ENCODE measurements around the gene CHEK1. TPM values are rescaled to one million over a fixed set of nuclear protein-coding genes. Genes with fewer than 3 reads are reported as not detected.

Gene CHEK1
- total RNA-seq, 8 experiments from 2014 or later, result 6.5 to 43.4 (median 11.7) TPM

DNA sequence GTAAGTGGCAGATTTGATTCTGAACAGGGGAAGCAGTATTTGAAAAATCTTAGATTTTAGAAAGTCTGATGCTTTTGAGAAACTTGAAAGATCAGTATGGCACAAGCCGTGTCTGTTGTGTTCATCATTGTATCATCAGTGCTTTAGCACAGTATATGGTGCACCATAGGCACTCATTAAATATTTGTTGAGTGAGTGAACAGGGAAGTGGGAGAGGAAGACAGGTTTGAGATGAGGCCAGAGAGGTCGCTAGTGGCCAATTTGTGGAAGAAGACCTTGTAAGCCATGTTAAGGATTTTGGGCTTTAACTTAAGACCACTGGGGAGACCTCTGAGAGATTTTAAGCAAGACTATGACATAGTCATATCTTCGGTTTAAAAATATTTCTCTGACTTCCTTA is 12.9 kb downstream of the CHEK1 start:
- H3K4me3 ChIP-seq, result no peak overlapping the region
- H3K27ac ChIP-seq, result no peak overlapping the region
- 75 to 100% (median 94%) methylated on average over 1 to 3 of the region's 3 CpGs; no CpG with 5 or more reads in 3 of the 10 experiments for WGBS, 10 experiments
- ATAC-seq (replicated peaks in 6 of 8), result no peak
- in situ Hi-C loops (cut with MboI; ENCODE audit: low pct_unique_long_range_greater_than_20kb in 2 of 9, low sequenced_read_pairs in 9 of 9, unreplicated experiment in 9 of 9), result loop anchor here in 2 of 9 experiments (25.0 kb wide), 1 partner anchor 224 kb away; no protein-coding TSS in a partner anchor
- H3K4me1 ChIP-seq (replicated peaks in 1 of 2), result no peaks in the 10 kb centered on the region

DNA sequence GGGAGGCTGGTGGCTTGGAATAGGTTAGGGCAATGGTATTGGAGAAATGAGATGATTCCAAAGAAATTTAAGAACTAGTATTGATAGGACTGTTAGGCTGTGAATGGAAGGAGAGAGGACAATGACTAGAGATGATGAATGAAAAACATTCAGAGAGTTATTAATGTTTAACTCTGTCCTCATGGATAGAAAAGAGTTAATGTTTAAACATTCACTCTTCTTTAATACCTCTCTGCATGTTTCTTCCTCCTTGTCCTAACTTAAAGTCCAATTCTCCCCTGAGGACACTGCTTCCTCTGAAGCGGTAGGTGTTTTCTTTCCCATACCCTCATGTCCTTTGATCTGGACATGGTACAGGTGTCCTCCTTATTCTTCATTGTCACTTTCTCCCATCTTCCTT is 13.4 kb downstream of the CHEK1 start:
- no peak overlapping the region for H3K4me3 ChIP-seq
- 56 to 100% (median 93%) methylated on average over 1 of the region's 1 CpG; no CpG with 5 or more reads in 2 of the 10 experiments for whole genome bisulfite sequencing, 10 experiments
- no peaks in the 10 kb centered on the region for H3K4me1 ChIP-seq (replicated peaks in 1 of 2)
- in situ Hi-C loops (cut with MboI; ENCODE audit: low pct_unique_long_range_greater_than_20kb in 2 of 9, low sequenced_read_pairs in 9 of 9, unreplicated experiment in 9 of 9), result loop anchor here in 2 of 9 experiments (25.0 kb wide), 1 partner anchor 224 kb away; no protein-coding TSS in a partner anchor
- H3K27ac ChIP-seq, result no peak overlapping the region
- no peak for ATAC-seq (replicated peaks in 6 of 8)

DNA sequence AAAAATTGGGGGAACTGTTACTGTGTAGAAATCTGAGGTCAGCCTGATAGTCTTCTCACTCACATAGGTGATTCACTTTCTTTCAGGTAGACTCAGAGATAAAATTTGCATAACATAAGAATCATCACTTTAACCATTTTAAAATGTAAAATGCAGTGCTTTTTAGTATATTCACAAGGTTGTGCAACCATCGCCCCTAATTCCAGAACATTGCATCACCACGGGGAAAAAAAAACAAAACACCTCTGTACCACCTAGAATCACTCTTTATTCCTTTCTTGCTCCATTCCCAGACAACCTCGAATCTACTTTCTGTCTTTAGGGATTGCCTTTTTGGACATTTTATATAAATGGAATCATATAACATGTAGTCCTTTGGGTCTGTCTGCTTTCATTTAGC is 20.9 kb downstream of the CHEK1 start:
- H3K4me1 ChIP-seq (replicated peaks in 1 of 2), result no peaks in the 10 kb centered on the region
- in situ Hi-C loops (cut with MboI; ENCODE audit: low pct_unique_long_range_greater_than_20kb in 2 of 9, low sequenced_read_pairs in 9 of 9, unreplicated experiment in 9 of 9), result loop anchor here in 2 of 9 experiments (25.0 kb wide), 1 partner anchor 216 kb away; no protein-coding TSS in a partner anchor
- H3K4me3 ChIP-seq, result no peak overlapping the region
- no peak for ATAC-seq (replicated peaks in 6 of 8)
- 80 to 100% (median 100%) methylated on average over 1 to 3 of the region's 3 CpGs for WGBS, 10 experiments
- no peak overlapping the region for H3K27ac ChIP-seq

DNA sequence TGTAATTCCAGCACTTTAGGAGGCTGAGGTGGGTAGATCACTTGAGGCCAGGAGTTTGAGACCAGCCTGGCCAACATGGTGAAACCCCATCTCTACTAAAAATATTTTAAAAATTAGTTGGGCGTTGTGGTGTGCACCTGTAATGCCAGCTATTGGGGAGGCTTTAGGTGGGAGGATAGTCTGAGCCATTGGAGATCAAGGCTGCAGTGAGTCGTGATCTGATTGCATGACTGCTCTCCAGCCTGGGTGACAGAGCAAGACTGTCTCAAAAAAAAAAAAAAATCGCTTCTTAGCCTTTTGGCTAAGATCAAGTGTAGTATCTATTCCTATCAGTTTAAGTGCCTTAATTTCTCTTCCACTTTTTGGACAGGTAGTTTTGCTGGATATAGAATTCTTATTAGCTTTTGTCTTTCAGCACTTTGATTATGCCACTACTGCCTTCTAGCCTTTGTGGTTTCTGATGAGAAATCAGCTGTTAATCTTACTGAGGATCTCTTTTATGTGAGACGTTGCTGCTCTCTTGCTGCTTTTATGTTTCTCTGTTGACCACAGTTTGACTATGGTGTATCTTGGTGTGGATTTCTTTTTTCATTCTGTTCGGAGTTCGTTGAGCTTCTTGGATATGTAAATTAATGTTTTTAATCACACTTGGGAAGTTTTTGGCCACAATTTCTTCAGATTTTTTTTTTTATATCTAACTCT is 24.7 kb downstream of the CHEK1 start:
- no peak for ATAC-seq (replicated peaks in 6 of 8)
- Histone ChIP-seq H3K4me3 (no peak overlapping the region), H3K27ac (no peak overlapping the region), H3K4me1 (replicated peaks in 1 of 2) (no peaks in the 10 kb centered on the region)
- in situ Hi-C loops (cut with MboI; ENCODE audit: low pct_unique_long_range_greater_than_20kb in 2 of 9, low sequenced_read_pairs in 9 of 9, unreplicated experiment in 9 of 9), result loop anchor here in 2 of 9 experiments (25.0 kb wide), 1 partner anchor 213 kb away; no protein-coding TSS in a partner anchor
- WGBS, 10 experiments, result 50 to 97% (median 89%) methylated on average over 3 to 6 of the region's 6 CpGs

DNA sequence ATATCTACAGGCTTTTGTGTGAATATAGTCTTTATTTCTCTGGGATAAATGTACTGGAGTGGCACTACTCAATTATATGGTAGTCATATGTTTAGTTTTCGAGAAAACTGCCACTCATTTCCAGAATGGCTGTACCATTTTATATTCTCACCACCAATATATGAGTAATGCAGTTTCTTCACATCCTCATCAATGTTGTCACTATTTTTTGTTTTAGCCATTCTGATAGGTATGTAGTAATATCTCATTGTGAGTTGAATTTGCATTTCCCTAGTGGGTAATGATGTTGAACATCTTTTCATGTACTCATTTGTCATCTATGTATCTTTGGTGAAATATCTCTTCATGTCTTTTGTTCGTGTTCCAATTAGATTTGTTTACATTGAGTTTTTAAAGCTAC is 37.7 kb downstream of the CHEK1 start:
- in situ Hi-C loops (cut with MboI; ENCODE audit: low pct_unique_long_range_greater_than_20kb in 2 of 9, low sequenced_read_pairs in 9 of 9, unreplicated experiment in 9 of 9), result no loop called here
- 58 to 100% (median 95%) methylated on average over 1 to 2 of the region's 2 CpGs for WGBS, 10 experiments
- no peak for ATAC-seq (replicated peaks in 6 of 8)
- Histone ChIP-seq H3K27ac (no peak overlapping the region), H3K4me3 (no peak overlapping the region), H3K4me1 (replicated peaks in 1 of 2) (no peaks in the 10 kb centered on the region)

DNA sequence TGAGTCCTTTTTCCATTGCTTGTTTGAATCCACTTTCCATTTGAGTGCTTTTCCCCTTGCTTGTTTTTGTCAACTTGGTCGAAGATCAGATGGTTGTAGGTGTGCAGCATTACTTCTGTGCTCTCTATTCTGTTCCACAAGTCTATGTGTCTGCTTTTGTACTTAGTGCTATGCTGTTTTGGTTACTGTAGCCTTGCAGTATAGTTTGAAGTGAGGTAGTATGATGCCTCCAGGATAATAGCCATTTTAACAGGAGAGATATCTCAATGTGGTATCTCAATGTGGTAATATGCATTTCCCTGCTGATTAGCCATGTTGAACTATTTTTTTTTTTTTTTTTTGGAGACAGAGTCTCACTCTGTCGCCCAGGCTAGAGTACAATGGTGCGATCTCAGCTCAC is 38.9 kb downstream of the CHEK1 start:
- ATAC-seq (replicated peaks in 6 of 8), result no peak
- Histone ChIP-seq H3K4me1 (replicated peaks in 1 of 2) (no peaks in the 10 kb centered on the region), H3K27ac (no peak overlapping the region), H3K4me3 (no peak overlapping the region)
- 89 to 100% (median 100%) methylated on average over 1 to 3 of the region's 3 CpGs; no CpG with 5 or more reads in 1 of the 10 experiments for WGBS, 10 experiments
- in situ Hi-C loops (cut with MboI; ENCODE audit: low pct_unique_long_range_greater_than_20kb in 2 of 9, low sequenced_read_pairs in 9 of 9, unreplicated experiment in 9 of 9), result no loop called here

DNA sequence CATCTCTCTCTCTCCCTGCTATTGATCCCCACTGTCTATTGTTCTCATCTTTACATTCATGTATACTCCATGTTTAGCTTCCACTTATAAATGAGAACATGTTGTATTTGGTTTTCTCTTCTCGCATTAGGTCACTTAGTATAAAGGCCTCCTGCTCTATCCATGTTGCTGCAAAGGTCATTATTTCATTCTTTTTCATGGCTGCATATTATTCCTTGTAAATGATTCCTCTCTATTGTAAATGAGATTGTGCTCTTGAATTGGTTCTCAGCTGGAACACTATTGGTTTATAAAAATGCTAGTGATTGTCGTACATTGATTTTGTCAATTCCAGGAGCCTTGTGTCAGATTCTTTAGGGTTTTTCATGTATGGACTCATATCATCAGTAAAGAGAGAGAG is 42.2 kb downstream of the CHEK1 start:
- no peak overlapping the region for H3K27ac ChIP-seq
- 88 to 100% (median 100%) methylated on average over 1 to 2 of the region's 2 CpGs; no CpG with 5 or more reads in 2 of the 10 experiments for WGBS, 10 experiments
- H3K4me1 ChIP-seq (replicated peaks in 1 of 2), result no peaks in the 10 kb centered on the region
- no peak overlapping the region for H3K4me3 ChIP-seq
- ATAC-seq (replicated peaks in 6 of 8), result no peak
- in situ Hi-C loops (cut with MboI; ENCODE audit: low pct_unique_long_range_greater_than_20kb in 2 of 9, low sequenced_read_pairs in 9 of 9, unreplicated experiment in 9 of 9), result no loop called here

DNA sequence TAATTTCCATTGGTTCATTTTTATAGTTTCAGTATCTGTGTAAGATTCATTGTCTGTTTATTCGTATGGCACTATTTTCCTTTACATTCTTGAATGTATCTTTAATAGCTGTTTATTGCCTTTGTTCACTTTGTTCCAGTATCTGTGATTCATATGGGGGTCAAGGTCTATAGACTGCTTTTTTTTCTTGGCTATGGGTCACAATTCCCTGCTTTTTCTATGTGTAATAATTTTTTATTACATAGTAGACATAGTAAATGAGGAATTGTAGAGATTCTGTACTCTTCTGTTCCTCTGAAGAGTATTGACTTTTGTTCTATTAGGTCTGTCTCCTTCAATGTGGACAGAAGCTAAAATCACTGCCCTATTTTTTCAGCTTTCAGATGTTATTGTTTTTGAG is 45.2 kb downstream of the CHEK1 start:
- no peak overlapping the region for H3K4me3 ChIP-seq
- in situ Hi-C loops (cut with MboI; ENCODE audit: low pct_unique_long_range_greater_than_20kb in 2 of 9, low sequenced_read_pairs in 9 of 9, unreplicated experiment in 9 of 9), result no loop called here
- H3K4me1 ChIP-seq (replicated peaks in 1 of 2), result no peaks in the 10 kb centered on the region
- no peak overlapping the region for H3K27ac ChIP-seq
- no peak for ATAC-seq (replicated peaks in 6 of 8)
- whole genome bisulfite sequencing, 10 experiments, result 57 to 100% (median 95%) methylated on average over 1 of the region's 1 CpG; no CpG with 5 or more reads in 1 of the 10 experiments

DNA sequence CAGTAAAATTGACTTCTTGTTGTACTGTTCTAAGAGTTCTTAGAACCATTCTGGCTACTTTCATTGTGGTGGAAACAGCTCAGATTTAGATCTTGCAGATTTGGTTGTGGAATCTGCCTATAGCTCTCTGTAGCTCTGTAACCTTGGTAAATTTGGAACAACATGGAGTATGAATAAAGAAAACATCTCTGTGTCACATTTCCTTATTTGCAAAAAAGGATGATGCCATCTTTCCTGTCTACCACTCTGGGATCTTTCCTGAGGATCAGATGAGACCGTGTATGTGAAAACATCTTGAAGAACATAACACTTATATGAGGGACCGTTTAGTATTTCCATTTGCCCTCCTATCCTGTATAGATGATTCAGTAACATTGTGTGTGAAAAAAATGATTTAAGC is 46.6 kb downstream of the CHEK1 start:
- no peak for ATAC-seq (replicated peaks in 6 of 8)
- Histone ChIP-seq H3K4me3 (no peak overlapping the region), H3K4me1 (replicated peaks in 1 of 2) (no peaks in the 10 kb centered on the region), H3K27ac (no peak overlapping the region)
- in situ Hi-C loops (cut with MboI; ENCODE audit: low pct_unique_long_range_greater_than_20kb in 2 of 9, low sequenced_read_pairs in 9 of 9, unreplicated experiment in 9 of 9), result no loop called here
- WGBS, 10 experiments, result 94 to 100% (median 100%) methylated on average over 1 to 2 of the region's 2 CpGs; no CpG with 5 or more reads in 3 of the 10 experiments

DNA sequence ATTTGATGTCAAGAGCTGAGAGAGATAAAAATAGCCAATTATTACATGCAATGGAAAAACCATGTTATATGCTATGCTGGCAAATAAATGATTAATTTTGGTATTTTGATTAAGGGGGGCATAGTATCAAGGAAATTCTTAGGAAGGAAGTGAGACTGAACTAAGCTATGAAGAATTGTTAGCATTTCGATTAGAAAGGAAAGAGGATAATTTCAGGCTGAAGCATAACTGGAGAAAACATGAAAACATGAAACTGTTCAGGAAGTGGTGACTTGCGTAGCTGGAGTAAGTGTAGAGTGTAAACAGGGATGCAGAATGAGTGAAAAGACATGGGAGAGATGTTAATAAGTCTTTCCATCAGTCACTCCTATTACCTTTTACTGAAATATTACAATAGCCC is 49.2 kb downstream of the CHEK1 start:
- in situ Hi-C loops (cut with MboI; ENCODE audit: low pct_unique_long_range_greater_than_20kb in 2 of 9, low sequenced_read_pairs in 9 of 9, unreplicated experiment in 9 of 9), result no loop called here
- H3K27ac ChIP-seq, result no peak overlapping the region
- no peaks in the 10 kb centered on the region for H3K4me1 ChIP-seq (replicated peaks in 1 of 2)
- 83 to 100% (median 95%) methylated on average over 1 to 2 of the region's 2 CpGs for WGBS, 10 experiments
- no peak overlapping the region for H3K4me3 ChIP-seq
- no peak for ATAC-seq (replicated peaks in 6 of 8)

DNA sequence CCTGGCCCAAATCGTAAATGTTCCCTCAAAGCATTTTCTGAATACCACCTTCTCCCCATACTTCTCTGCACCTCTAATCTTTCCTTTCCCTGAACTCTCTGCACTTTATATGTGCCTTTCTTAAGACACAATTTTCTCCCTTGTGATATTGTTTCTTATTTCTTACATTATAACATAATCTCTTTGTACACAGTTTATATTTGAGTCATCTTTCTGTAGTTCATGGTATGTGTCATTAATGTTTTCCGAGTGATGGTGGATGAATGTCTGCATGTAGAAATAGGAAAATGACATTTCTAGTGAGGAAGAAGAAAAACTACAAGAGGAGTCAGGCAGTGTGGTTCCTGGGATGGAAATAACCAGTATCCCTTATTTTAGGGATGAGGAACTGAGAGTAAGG is 50.2 kb downstream of the CHEK1 start:
- H3K4me1 ChIP-seq (replicated peaks in 1 of 2), result no peaks in the 10 kb centered on the region
- ATAC-seq (replicated peaks in 6 of 8), result no peak
- WGBS, 10 experiments, result 83 to 100% (median 100%) methylated on average over 1 to 2 of the region's 2 CpGs; no CpG with 5 or more reads in 1 of the 10 experiments
- no peak overlapping the region for H3K4me3 ChIP-seq
- in situ Hi-C loops (cut with MboI; ENCODE audit: low pct_unique_long_range_greater_than_20kb in 2 of 9, low sequenced_read_pairs in 9 of 9, unreplicated experiment in 9 of 9), result loop anchor here in 1 of 9 experiments (25.0 kb wide), 1 partner anchor 112 kb away; the partner anchor contains the start of genes PATE2 and PATE3
- no peak overlapping the region for H3K27ac ChIP-seq

DNA sequence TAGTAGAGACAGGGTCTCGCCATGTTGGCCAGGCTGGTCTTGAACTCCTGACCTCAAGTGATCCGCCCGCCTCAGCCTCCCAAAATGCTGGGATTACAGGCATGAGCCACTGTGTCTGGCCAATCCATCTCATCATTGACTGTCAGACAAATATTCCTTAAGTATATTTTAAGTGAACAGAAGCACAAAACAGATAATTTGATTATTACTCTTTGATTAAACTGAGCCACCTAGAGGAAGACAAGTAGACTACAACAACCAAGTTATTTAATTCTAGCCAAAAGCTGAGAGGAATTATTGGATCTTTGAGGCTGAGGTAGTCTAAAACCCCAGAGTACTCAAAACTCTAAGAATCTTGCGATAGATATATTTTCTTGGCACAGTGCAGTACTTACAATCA is 54.4 kb downstream of the CHEK1 start:
- Histone ChIP-seq H3K4me1 (replicated peaks in 1 of 2) (no peaks in the 10 kb centered on the region), H3K4me3 (no peak overlapping the region), H3K27ac (no peak overlapping the region)
- ATAC-seq (replicated peaks in 6 of 8), result no peak
- 90 to 100% (median 100%) methylated on average over 1 to 4 of the region's 4 CpGs; no CpG with 5 or more reads in 2 of the 10 experiments for WGBS, 10 experiments
- in situ Hi-C loops (cut with MboI; ENCODE audit: low pct_unique_long_range_greater_than_20kb in 2 of 9, low sequenced_read_pairs in 9 of 9, unreplicated experiment in 9 of 9), result loop anchor here in 1 of 9 experiments (25.0 kb wide), 1 partner anchor 108 kb away; the partner anchor contains the start of genes PATE2 and PATE3

DNA sequence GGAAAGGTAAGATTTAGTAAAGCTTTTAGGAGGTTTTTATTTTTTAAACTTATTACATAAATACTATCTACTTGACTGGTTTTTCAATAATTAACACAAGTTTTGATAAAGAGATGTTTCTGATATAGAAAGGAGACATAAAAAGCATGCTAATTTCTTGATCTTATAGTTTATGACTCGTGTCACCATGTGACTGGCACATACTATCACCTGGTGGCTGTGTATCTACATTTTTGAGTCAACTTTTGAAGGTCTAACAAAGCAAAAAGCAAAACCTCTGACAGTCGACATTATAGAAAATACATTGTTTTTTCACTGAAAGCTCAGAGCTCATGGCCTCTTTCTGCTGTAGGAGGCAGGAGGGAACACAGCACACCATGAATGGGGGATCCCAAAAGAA is 54.9 kb downstream of the CHEK1 start:
- H3K27ac ChIP-seq, result no peak overlapping the region
- H3K4me1 ChIP-seq (replicated peaks in 1 of 2), result no peaks in the 10 kb centered on the region
- ATAC-seq (replicated peaks in 6 of 8), result no peak
- H3K4me3 ChIP-seq, result no peak overlapping the region
- in situ Hi-C loops (cut with MboI; ENCODE audit: low pct_unique_long_range_greater_than_20kb in 2 of 9, low sequenced_read_pairs in 9 of 9, unreplicated experiment in 9 of 9), result loop anchor here in 1 of 9 experiments (25.0 kb wide), 1 partner anchor 107 kb away; the partner anchor contains the start of genes PATE2 and PATE3
- 80 to 100% (median 92%) methylated on average over 1 to 2 of the region's 2 CpGs; no CpG with 5 or more reads in 2 of the 10 experiments for WGBS, 10 experiments

Measured in motor neuron (in vitro differentiated cells).